ENCODE measurements around the gene ZNF747. TPM values are rescaled to one million over a fixed set of nuclear protein-coding genes. Genes with fewer than 3 reads are reported as not detected.

Gene ZNF747
- total RNA-seq, 1 donor from 2014 or later: 19.6 TPM

- Histone ChIP-seq H3K4me1 (no peaks in the 10 kb centered on the region), H3K4me3 (no peak overlapping the region), H3K36me3 (no peaks in the 10 kb centered on the region), H3K27ac (no peak overlapping the region), H3K27me3 (no peaks in the 10 kb centered on the region), H3K9me3 (no peaks in the 10 kb centered on the region)
- no peak for DNase-seq (ENCODE audit: low spot score in 2 of 2)
- intact Hi-C loops (cut with DNase I): no loop called here
- TF ChIP-seq, protein P1, sequence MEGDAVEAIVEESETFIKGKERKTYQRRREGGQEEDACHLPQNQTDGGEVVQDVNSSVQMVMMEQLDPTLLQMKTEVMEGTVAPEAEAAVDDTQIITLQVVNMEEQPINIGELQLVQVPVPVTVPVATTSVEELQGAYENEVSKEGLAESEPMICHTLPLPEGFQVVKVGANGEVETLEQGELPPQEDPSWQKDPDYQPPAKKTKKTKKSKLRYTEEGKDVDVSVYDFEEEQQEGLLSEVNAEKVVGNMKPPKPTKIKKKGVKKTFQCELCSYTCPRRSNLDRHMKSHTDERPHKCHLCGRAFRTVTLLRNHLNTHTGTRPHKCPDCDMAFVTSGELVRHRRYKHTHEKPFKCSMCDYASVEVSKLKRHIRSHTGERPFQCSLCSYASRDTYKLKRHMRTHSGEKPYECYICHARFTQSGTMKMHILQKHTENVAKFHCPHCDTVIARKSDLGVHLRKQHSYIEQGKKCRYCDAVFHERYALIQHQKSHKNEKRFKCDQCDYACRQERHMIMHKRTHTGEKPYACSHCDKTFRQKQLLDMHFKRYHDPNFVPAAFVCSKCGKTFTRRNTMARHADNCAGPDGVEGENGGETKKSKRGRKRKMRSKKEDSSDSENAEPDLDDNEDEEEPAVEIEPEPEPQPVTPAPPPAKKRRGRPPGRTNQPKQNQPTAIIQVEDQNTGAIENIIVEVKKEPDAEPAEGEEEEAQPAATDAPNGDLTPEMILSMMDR (IDR thresholded peaks at IDR 0.05): no peak
Measured at GRCh38 chr16:30491744-30492308, 42.8 kb downstream of the ZNF747 start.

DNA sequence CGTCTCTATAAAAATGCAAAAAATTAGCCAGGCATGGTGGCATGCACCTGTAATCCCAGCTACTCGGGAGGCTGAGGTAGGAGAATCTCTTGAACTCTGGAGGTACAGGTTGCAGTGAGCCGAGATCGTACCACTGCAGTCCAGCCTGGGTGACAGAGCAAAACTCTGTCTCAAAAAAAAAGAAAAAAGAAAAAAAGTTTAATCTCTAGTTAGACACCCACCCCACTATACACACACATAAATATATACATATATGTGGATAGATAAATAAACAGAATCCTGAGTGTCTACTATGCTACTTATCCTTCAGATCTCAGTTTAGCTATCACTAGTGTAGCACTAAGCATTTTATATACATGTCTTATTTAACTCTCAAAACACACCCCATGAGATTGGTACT, 43.4 kb downstream of the ZNF747 start:
- Histone ChIP-seq H3K9me3 (no peaks in the 10 kb centered on the region), H3K4me1 (no peaks in the 10 kb centered on the region), H3K4me3 (no peak overlapping the region), H3K27me3 (no peaks in the 10 kb centered on the region), H3K36me3 (no peaks in the 10 kb centered on the region), H3K27ac (no peak overlapping the region)
- DNase-seq (ENCODE audit: low spot score in 2 of 2): no peak
- TF ChIP-seq, protein P1 (IDR thresholded peaks at IDR 0.05): no peak
- intact Hi-C loops (cut with DNase I): no loop called here

GRCh38 chr16:30490210-30490609, 44.4 kb downstream of the ZNF747 start:
- no peak for DNase-seq (ENCODE audit: low spot score in 2 of 2)
- no peaks in the 10 kb centered on the region for H3K9me3 ChIP-seq
- no peaks in the 10 kb centered on the region for H3K27me3 ChIP-seq
- no peaks in the 10 kb centered on the region for H3K36me3 ChIP-seq
- H3K4me3 ChIP-seq: no peak overlapping the region
- no peaks in the 10 kb centered on the region for H3K4me1 ChIP-seq
- intact Hi-C loops (cut with DNase I): no loop called here
- TF ChIP-seq, protein P1 (IDR thresholded peaks at IDR 0.05): no peak
- H3K27ac ChIP-seq: no peak overlapping the region

DNA sequence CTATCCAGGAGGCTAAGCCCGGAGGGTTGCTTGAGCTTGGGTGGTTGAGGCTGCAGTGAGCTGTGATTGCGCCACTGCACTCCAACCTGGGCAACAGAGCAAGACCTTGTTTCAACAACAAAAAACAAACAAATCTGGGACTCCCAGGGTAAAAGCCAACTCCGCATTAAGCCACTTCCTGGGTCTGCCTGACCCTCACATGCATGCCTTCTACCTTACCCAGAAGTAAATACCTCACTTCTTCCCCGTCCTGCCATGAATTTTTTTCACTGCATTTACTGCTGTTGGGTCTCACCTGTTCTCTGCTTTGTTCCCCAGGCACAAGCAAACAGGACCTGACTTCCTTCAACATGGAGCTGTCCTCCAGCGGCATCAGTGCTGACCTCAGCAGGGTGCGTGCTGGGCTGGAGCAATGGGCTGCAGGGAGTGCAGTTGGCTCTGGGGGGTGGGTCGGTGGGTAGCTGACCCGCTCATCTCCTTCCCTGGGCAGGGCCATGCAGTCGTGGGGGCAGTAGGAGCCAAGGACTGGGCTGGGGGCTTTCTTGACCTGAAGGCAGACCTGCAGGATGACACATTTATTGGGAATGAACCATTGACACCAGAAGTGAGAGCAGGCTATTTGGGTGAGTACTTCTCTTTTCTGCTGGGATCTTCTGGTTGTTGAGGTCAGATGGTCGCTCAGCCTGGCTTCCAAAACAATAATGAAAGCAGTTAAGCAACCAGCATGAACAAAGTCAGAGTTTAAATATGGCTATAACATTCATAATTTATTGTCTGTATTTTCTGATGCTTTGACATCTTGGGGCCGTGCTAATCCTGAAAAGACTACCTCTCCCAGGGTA, 45.7 kb downstream of the ZNF747 start:
- intact Hi-C loops (cut with DNase I): no loop called here
- H3K36me3 ChIP-seq: no peaks in the 10 kb centered on the region
- no peak overlapping the region for H3K4me3 ChIP-seq
- DNase-seq (ENCODE audit: low spot score in 2 of 2): no peak
- no peaks in the 10 kb centered on the region for H3K27me3 ChIP-seq
- H3K27ac ChIP-seq: no peak overlapping the region
- TF ChIP-seq, protein P1 (IDR thresholded peaks at IDR 0.05): no peak
- H3K9me3 ChIP-seq: no peaks in the 10 kb centered on the region
- no peaks in the 10 kb centered on the region for H3K4me1 ChIP-seq

DNA sequence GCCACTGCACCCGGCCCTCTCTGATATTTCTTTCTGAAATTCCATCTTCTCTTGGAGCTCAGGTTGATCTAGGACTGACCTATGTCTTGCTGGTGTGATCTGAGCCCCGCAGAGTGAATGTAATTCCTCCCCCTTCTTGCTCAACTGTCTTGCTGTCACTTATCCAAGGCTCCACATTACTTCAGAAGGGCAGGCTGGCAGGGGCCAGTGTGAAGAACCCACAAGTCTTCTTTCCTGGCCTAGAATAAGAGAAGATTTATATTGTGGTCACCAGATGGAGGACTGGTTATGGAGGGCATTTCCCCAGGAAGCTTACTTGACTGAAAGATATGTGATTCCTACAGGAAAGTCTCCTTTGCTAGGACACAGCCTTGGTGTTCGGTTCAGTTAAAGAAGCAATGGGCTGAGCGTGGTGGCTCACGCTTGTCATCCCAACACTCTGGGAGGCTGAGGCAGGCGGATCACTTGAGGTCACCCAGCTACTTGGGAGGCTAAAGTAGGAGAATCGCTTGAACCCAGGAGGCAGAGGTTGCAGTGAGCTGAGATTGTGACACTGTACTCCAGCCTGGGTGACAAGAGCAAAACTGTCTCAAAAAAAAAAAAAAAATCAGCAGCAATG, 48.7 kb downstream of the ZNF747 start:
- no peak for DNase-seq (ENCODE audit: low spot score in 2 of 2)
- H3K4me1 ChIP-seq: no peaks in the 10 kb centered on the region
- H3K36me3 ChIP-seq: no peaks in the 10 kb centered on the region
- TF ChIP-seq, protein P1 (IDR thresholded peaks at IDR 0.05): no peak
- no peak overlapping the region for H3K4me3 ChIP-seq
- no peaks in the 10 kb centered on the region for H3K9me3 ChIP-seq
- H3K27me3 ChIP-seq: no peaks in the 10 kb centered on the region
- no peak overlapping the region for H3K27ac ChIP-seq
- intact Hi-C loops (cut with DNase I): no loop called here
